Measurements from ENCODE around the gene DIS3L.

GRCh38 chr15:66356359-66357236 lies 63.2 kb downstream of the DIS3L start, which contains the start of gene TIPIN:
- TF ChIP-seq ARNTL (CRISPR knock-in tag; IDR thresholded peaks at IDR 0.05; ENCODE audit: borderline replicate concordance, low read depth) (no peak), ZNF70 (CRISPR knock-in tag; IDR thresholded peaks at IDR 0.05) (no peak), RARB (CRISPR knock-in tag; IDR thresholded peaks at IDR 0.05) (no peak), PATZ1 (CRISPR knock-in tag; IDR thresholded peaks at IDR 0.05; ENCODE audit: borderline replicate concordance) (no peak), OSR1 (CRISPR knock-in tag; IDR thresholded peaks at IDR 0.05) (no peak), ZFP30 (CRISPR knock-in tag; IDR thresholded peaks at IDR 0.05) (no peak), ZNF565 (CRISPR knock-in tag; conservative IDR thresholded peaks at IDR 0.05; ENCODE audit: low read depth) (no peak)

All from SK-N-SH treated with all-trans-retinoic acid at 6 μM for 48 hours (cell line).